Panc1 (cell line): ENCODE measurements around the gene ARHGEF6. TPM values are rescaled to one million over a fixed set of nuclear protein-coding genes. Genes with fewer than 3 reads are reported as not detected.

ENCODE experiments used
- ATAC-seq: fragments of 200-7000 bp; cut with Tn5 transposase; 2 replicates; pipeline ENCODE4 v1.9.1; 2020; ENCODE audit warnings: mild to moderate bottlenecking, moderate library complexity
- BruUV-seq: library from RNA; stranded (reverse); fragments of 400-500 nt; replicated peaks from 2 replicates; lab custom pipeline; 2021; lab: Mats Ljungman, UMichigan
- CTCF ChIA-PET: fragments of 300-600 bp; sonication (Branson Sonifier 250); formaldehyde crosslinking; loops from one replicate; lab custom pipeline; 2022; ENCODE audit warnings: antibody characterized with exemption; lab: Charles Lee
- POLR2A ChIA-PET: fragments of 300-600 bp; sonication (Branson Sonifier 250); formaldehyde crosslinking; loops from one replicate; lab custom pipeline; 2022; ENCODE audit warnings: antibody characterized with exemption; lab: Charles Lee
- DNase-seq: peaks from one replicate; pipeline ENCODE4 v3.0.0-alpha.2; 2010; ENCODE audit warnings: low read depth, low spot score
- H3K27ac ChIP-seq: 2 replicates; pipeline ENCODE4 v1.5.1; 2011; ENCODE audit warnings: mild to moderate bottlenecking, low read length, inconsistent platforms
- H3K27me3 ChIP-seq: fragments of 200-500 bp; sonication (Bioruptor generic); 2 replicates; pipeline ENCODE4 v1.6.0; 2014; ENCODE audit warnings: low read length, inconsistent platforms; ENCODE audit not compliant: control insufficient read depth, insufficient read depth
- H3K36me3 ChIP-seq: fragments of 200-500 bp; sonication (Bioruptor generic); 2 replicates; pipeline ENCODE4 v1.5.1; 2014; ENCODE audit warnings: inconsistent platforms, mild to moderate bottlenecking, low read length, moderate library complexity; ENCODE audit not compliant: control insufficient read depth, insufficient read depth
- H3K4me1 ChIP-seq: 2 replicates; pipeline ENCODE4 v1.5.1; 2011; ENCODE audit warnings: inconsistent platforms, mild to moderate bottlenecking, low read length, moderate library complexity; ENCODE audit not compliant: control insufficient read depth, insufficient read depth
- H3K4me3 ChIP-seq, 2 experiments: 2 replicates each; pipeline ENCODE4 v1.5.1; 2011 to 2012; ENCODE audit warnings: low read depth in 2 of 2, low read length in 2 of 2, mild to moderate bottlenecking in 2 of 2, inconsistent platforms in 1 of 2, moderate library complexity in 1 of 2
- H3K9me3 ChIP-seq: fragments of 200-500 bp; sonication (Bioruptor generic); 2 replicates; pipeline ENCODE4 v1.5.1; 2014; ENCODE audit warnings: low read depth, mild to moderate bottlenecking, inconsistent platforms, low read length, moderate library complexity; ENCODE audit not compliant: control insufficient read depth, insufficient read depth
- CTCF ChIP-seq: fragments of 450-650 bp; IDR thresholded peaks from 2 replicates; pipeline ENCODE4 v1.5.1; 2017; ENCODE audit warnings: mild to moderate bottlenecking
- POLR2AphosphoS5 ChIP-seq: IDR thresholded peaks from 2 replicates; pipeline ENCODE4 v1.6.1; 2012; ENCODE audit warnings: mild to moderate bottlenecking, low read depth, low read length, moderate library complexity
- REST ChIP-seq, 2 experiments: IDR thresholded peaks; 2 replicates each; pipeline ENCODE4 v1.6.1; 2011 to 2012; ENCODE audit warnings: low read depth in 2 of 2, control low read depth in 1 of 2, low read length in 1 of 2, mild to moderate bottlenecking in 1 of 2, moderate library complexity in 1 of 2; ENCODE audit not compliant: insufficient read depth in 1 of 2
- SIN3A ChIP-seq: IDR thresholded peaks from 2 replicates; pipeline ENCODE4 v1.6.1; 2012; ENCODE audit warnings: low read depth, mild to moderate bottlenecking, low read length, moderate library complexity, borderline replicate concordance; ENCODE audit not compliant: insufficient read depth
- TCF7L2 ChIP-seq: IDR thresholded peaks from 2 replicates; pipeline ENCODE4 v1.6.1; 2011; ENCODE audit warnings: mild to moderate bottlenecking, low read depth, low read length, inconsistent platforms
- in situ Hi-C: cut with HindIII; loops from 2 replicates; pipeline ENCODE4 v1.10.0; 2016; ENCODE audit warnings: low sequenced_read_pairs, low pct_unique_long_range_greater_than_20kb
- intact Hi-C: fragments of 100-400 bp; cut with micrococcal nuclease; formaldehyde crosslinking; loops from one replicate; pipeline ENCODE4 v1.10.0; 2022; ENCODE audit not compliant: unreplicated experiment
- total RNA-seq: library from RNA; stranded (reverse); gene quantifications from one replicate; pipeline ENCODE4 v1.2.1, GENCODE V29; 2021; ENCODE audit not compliant: unreplicated experiment

ARHGEF6 gene
- total RNA-seq, 1 experiment from 2014 or later, result 35.5 TPM

DNA sequence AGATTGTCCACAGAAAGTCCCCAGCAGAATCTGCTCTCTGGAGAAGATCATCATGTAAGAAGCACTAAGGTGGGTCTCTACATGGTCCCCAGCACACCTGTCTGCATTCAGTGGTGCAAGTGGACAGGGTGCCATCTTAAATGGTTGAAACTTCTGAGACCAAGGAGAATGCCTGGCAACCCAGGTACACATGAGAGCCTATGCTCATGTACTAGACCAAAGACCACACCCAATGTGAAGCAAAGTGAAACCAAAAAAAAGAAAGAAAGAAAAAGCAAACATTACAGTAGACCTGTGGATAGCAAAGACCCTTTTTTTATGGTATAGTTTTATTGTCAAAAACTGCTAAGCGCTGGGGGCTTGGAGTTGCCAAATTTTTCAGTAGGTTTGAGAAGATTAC lies 117.8 kb downstream of the ARHGEF6 start:
- DNase-seq (no peak), ATAC-seq (no peak)
- in situ Hi-C loops, result no loop called here
- no peak overlapping the region for H3K4me3 ChIP-seq
- ChIA-PET CTCF (no interaction called here), POLR2A (no interaction called here)
- no peak for TF ChIP-seq REST (IDR thresholded peaks at IDR 0.05; ENCODE audit: insufficient read depth in 1 of 2, low read depth in 2 of 2, low read length in 1 of 2)
- intact Hi-C loops, result no loop called here
- BruUV-seq, result no TSS peak
- H3K4me1 ChIP-seq, result peaks cover 3% of the 10 kb centered on the region; the same call in 1 of the 2 replicates
- no peaks in the 10 kb centered on the region; the same call in 1 of the 2 replicates for H3K27me3 ChIP-seq
- H3K9me3 ChIP-seq, result no peaks in the 10 kb centered on the region
- no peaks in the 10 kb centered on the region for H3K36me3 ChIP-seq
- H3K27ac ChIP-seq, result no peak overlapping the region

GRCh38 chrX:136662104-136662503 lies 118.6 kb downstream of the ARHGEF6 start:
- ATAC-seq, result no peak
- Histone ChIP-seq H3K4me3 (no peak overlapping the region), H3K36me3 (no peaks in the 10 kb centered on the region), H3K4me1 (no peaks in the 10 kb centered on the region), H3K27ac (no peak overlapping the region), H3K27me3 (peaks cover 1% of the 10 kb centered on the region; the same call in 1 of the 2 replicates), H3K9me3 (no peaks in the 10 kb centered on the region)
- in situ Hi-C loops (no loop called here), intact Hi-C loops (no loop called here)
- no TSS peak for BruUV-seq
- ChIA-PET CTCF (no interaction called here), POLR2A (no interaction called here)
- no peak for DNase-seq
- TF ChIP-seq SIN3A (no peak), TCF7L2 (no peak), POLR2AphosphoS5 (no peak), CTCF (no peak), REST (IDR thresholded peaks at IDR 0.05; ENCODE audit: insufficient read depth in 1 of 2, low read depth in 2 of 2, low read length in 1 of 2) (no peak)
